Osteoblast (primary cell): ENCODE data around the gene PPP3CB. TPM values are rescaled to one million over a fixed set of nuclear protein-coding genes. Genes with fewer than 3 reads are reported as not detected.

Experiments used
- DNase-seq: peaks from one replicate; pipeline ENCODE4 v3.0.0; 2011; ENCODE audit warnings: low spot score, mixed read lengths; ENCODE audit not compliant: insufficient read length; ENCODE audit errors: missing footprints
- H2AFZ ChIP-seq: 2 replicates; pipeline ENCODE4 v1.6.0; 2011; ENCODE audit warnings: mild to moderate bottlenecking, low read length
- H3K27ac ChIP-seq: 2 replicates; pipeline ENCODE4 v1.5.1; 2011; ENCODE audit warnings: mild to moderate bottlenecking, low read depth, low read length, moderate library complexity
- H3K27me3 ChIP-seq: 2 replicates; pipeline ENCODE4 v1.6.0; 2012; ENCODE audit warnings: mild to moderate bottlenecking, control low read depth, inconsistent platforms, low read length, moderate library complexity; ENCODE audit not compliant: insufficient read depth
- H3K36me3 ChIP-seq: 2 replicates; pipeline ENCODE4 v1.5.1; 2011; ENCODE audit warnings: mild to moderate bottlenecking, low read length, control low read depth, moderate library complexity; ENCODE audit not compliant: insufficient read depth
- H3K4me1 ChIP-seq: 2 replicates; pipeline ENCODE4 v1.5.1; 2011; ENCODE audit warnings: mild to moderate bottlenecking, low read length, control low read depth, moderate library complexity; ENCODE audit not compliant: insufficient read depth
- H3K4me2 ChIP-seq: 2 replicates; pipeline ENCODE4 v1.6.0; 2011; ENCODE audit warnings: mild to moderate bottlenecking, low read length; ENCODE audit not compliant: insufficient read depth
- H3K4me3 ChIP-seq: fragments of 200-600 bp; sonication (generic); 3 replicates; pipeline ENCODE4 v1.5.1; 2012; ENCODE audit warnings: mild to moderate bottlenecking, low read length, inconsistent platforms; ENCODE audit not compliant: insufficient read depth
- H3K79me2 ChIP-seq: 2 replicates; pipeline ENCODE4 v1.6.0; 2012; ENCODE audit warnings: mild to moderate bottlenecking, low read length, control low read depth, inconsistent platforms; ENCODE audit not compliant: insufficient read depth
- H3K9me3 ChIP-seq: 2 replicates; pipeline ENCODE4 v1.5.1; 2011; ENCODE audit warnings: low read depth, low read length, control low read depth
- H4K20me1 ChIP-seq: 2 replicates; pipeline ENCODE4 v1.6.0; 2012; ENCODE audit warnings: mild to moderate bottlenecking, low read length, control low read depth; ENCODE audit not compliant: insufficient read depth
- total RNA-seq: library from RNA; depleted of rRNA; stranded (reverse); fragments of >200 nt; gene quantifications from 2 replicates; pipeline ENCODE4 v1.2.3, GENCODE V29; 2012
- TF ChIP-seq, protein P1 (sequence below): IDR thresholded peaks from 2 replicates; pipeline ENCODE4 v1.5.1; 2011; ENCODE audit warnings: mild to moderate bottlenecking, low read depth, low read length, moderate library complexity; ENCODE audit errors: extremely low read depth

PPP3CB gene
- total RNA-seq, 1 donor = 34.7 TPM

DNA sequence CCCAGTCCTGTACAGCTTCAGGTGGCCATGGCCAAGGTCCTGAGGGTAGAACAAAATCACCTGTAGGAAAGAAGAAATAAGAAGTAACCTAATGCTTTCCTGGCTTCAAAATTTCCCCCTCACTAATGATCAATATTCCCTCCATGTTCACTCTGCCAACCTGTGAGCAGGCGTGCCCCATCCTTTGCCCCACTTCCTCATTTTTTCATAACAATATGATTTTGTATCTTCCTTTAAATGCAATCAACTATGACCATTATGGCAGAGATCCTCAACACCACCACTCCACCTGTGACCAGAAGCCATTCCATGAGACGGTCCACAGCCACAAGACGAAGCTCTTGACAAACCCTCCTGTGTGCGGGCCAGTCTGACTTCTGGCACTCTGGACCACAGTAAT, 69.5 kb downstream of the PPP3CB start:
- H3K36me3 ChIP-seq = peaks cover 65% of the 10 kb centered on the region

DNA sequence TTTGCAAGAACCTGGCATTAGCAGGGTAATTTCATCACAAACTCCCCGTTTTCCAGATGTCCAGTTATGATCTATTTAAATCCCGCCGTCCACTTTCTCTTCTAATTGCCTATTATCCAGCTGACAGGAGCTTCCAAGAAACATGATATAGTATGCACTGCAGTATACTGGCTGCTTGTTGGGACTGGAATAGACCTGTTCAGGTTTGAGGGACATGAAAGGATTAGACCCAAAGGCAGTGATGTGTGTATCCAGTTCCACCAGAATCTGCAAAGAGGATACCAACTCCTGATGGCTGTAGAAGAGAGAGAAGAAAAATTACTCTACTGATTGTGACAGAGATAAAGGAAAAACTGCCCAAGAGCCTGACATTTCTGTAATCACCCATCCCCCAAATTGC, 71.3 kb downstream of the PPP3CB start:
- TF ChIP-seq, protein P1, sequence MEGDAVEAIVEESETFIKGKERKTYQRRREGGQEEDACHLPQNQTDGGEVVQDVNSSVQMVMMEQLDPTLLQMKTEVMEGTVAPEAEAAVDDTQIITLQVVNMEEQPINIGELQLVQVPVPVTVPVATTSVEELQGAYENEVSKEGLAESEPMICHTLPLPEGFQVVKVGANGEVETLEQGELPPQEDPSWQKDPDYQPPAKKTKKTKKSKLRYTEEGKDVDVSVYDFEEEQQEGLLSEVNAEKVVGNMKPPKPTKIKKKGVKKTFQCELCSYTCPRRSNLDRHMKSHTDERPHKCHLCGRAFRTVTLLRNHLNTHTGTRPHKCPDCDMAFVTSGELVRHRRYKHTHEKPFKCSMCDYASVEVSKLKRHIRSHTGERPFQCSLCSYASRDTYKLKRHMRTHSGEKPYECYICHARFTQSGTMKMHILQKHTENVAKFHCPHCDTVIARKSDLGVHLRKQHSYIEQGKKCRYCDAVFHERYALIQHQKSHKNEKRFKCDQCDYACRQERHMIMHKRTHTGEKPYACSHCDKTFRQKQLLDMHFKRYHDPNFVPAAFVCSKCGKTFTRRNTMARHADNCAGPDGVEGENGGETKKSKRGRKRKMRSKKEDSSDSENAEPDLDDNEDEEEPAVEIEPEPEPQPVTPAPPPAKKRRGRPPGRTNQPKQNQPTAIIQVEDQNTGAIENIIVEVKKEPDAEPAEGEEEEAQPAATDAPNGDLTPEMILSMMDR = no peak
- H4K20me1 ChIP-seq = no peaks in the 10 kb centered on the region
- no peaks in the 10 kb centered on the region for H3K27me3 ChIP-seq
- no peaks in the 10 kb centered on the region for H3K79me2 ChIP-seq
- H3K36me3 ChIP-seq = peaks cover 61% of the 10 kb centered on the region
- no peak overlapping the region for H3K4me3 ChIP-seq
- no peak overlapping the region for H2AFZ ChIP-seq
- no peaks in the 10 kb centered on the region for H3K9me3 ChIP-seq
- DNase-seq = no peak
- H3K27ac ChIP-seq = no peak overlapping the region
- H3K4me1 ChIP-seq = peaks cover 3% of the 10 kb centered on the region
- no peak overlapping the region for H3K4me2 ChIP-seq

More for the DNA sequence above, 69.5 kb downstream of the PPP3CB start:
- Histone ChIP-seq H4K20me1 (no peaks in the 10 kb centered on the region), H3K79me2 (no peaks in the 10 kb centered on the region), H2AFZ (no peak overlapping the region), H3K4me2 (no peak overlapping the region), H3K4me1 (no peaks in the 10 kb centered on the region), H3K9me3 (no peaks in the 10 kb centered on the region), H3K4me3 (no peak overlapping the region), H3K27ac (no peak overlapping the region), H3K27me3 (no peaks in the 10 kb centered on the region)
- DNase-seq = no peak
- TF ChIP-seq, protein P1 = no peak

- no peak overlapping the region for H2AFZ ChIP-seq
- H3K4me1 ChIP-seq = peaks cover 5% of the 10 kb centered on the region
- no peak overlapping the region for H3K27ac ChIP-seq
- no peaks in the 10 kb centered on the region for H3K9me3 ChIP-seq
- no peaks in the 10 kb centered on the region for H3K27me3 ChIP-seq
- H3K79me2 ChIP-seq = no peaks in the 10 kb centered on the region
- H4K20me1 ChIP-seq = no peaks in the 10 kb centered on the region
- H3K4me2 ChIP-seq = no peak overlapping the region
- TF ChIP-seq, protein P1 = no peak
- DNase-seq = no peak
- no peak overlapping the region for H3K4me3 ChIP-seq
- H3K36me3 ChIP-seq = peaks cover 55% of the 10 kb centered on the region
These were observed 72.5 kb downstream of the PPP3CB start for GRCh38 chr10:73423309-73423708.

DNA sequence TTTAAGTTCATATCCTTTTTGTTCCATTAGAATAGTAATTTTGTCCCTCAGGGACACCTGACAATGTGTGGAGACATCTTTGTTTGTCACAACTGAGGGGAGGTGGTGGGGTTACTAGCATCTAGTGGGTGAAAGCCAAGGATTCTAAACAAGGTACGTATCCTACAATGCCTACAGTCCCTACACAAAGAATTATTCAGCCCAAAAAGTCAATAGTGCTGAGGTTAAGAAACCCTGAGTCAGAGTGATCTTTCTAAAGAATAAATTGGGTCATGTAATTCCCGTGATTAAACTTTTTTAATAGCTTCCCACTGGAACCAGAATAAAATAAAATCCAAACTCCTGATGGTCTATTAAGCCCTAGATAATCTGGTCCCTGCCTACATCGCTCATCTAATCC, 79.3 kb downstream of the PPP3CB start:
- Histone ChIP-seq H3K4me3 (no peak overlapping the region), H3K4me2 (no peak overlapping the region), H4K20me1 (peaks cover 5% of the 10 kb centered on the region), H2AFZ (no peak overlapping the region), H3K79me2 (peaks cover 10% of the 10 kb centered on the region), H3K27me3 (no peaks in the 10 kb centered on the region), H3K36me3 (no peaks in the 10 kb centered on the region), H3K4me1 (peaks cover 24% of the 10 kb centered on the region), H3K9me3 (no peaks in the 10 kb centered on the region), H3K27ac (no peak overlapping the region)
- DNase-seq = no peak
- TF ChIP-seq, protein P1 = no peak
